ENCODE results near the gene IDH3A.

IDH3A gene

GRCh38 chr15:78159395-78159794 lies 10.2 kb downstream of the IDH3A start:
- FAIRE-seq (no peak), DNase-seq (ENCODE audit: extremely low spot score, insufficient read length, low read depth) (no peak)

GRCh38 chr15:78162038-78162437 lies 12.9 kb downstream of the IDH3A start:
- no peak for FAIRE-seq

GRCh38 chr15:78164010-78164409 lies 14.8 kb downstream of the IDH3A start:
- DNase-seq (ENCODE audit: extremely low spot score, insufficient read length, low read depth) (no peak), FAIRE-seq (no peak)

More at GRCh38 chr15:78162038-78162437, 12.9 kb downstream of the IDH3A start:
- DNase-seq (ENCODE audit: extremely low spot score, insufficient read length, low read depth) = no peak

- DNase-seq (ENCODE audit: extremely low spot score, insufficient read length, low read depth) (no peak), FAIRE-seq (peak; percentile 98)
Measured at GRCh38 chr15:78167227-78167888, 18.2 kb downstream of the IDH3A start.

- DNase-seq (ENCODE audit: extremely low spot score, insufficient read length, low read depth) (no peak), FAIRE-seq (no peak)
Measured at GRCh38 chr15:78168608-78169007, 19.4 kb downstream of the IDH3A start.

GRCh38 chr15:78170848-78171773 lies 21.9 kb downstream of the IDH3A start:
- DNase-seq (ENCODE audit: extremely low spot score, insufficient read length, low read depth) = no peak
- FAIRE-seq = peak; percentile 94

- DNase-seq (ENCODE audit: extremely low spot score, insufficient read length, low read depth) = no peak
- peak; percentile 26 for FAIRE-seq
Measured at GRCh38 chr15:78171864-78172472, 22.8 kb downstream of the IDH3A start.

GRCh38 chr15:78174401-78174800 lies 25.2 kb downstream of the IDH3A start:
- FAIRE-seq (no peak), DNase-seq (ENCODE audit: extremely low spot score, insufficient read length, low read depth) (no peak)

- DNase-seq (ENCODE audit: extremely low spot score, insufficient read length, low read depth) = no peak
- FAIRE-seq = no peak
Measured at GRCh38 chr15:78175330-78175729, 26.2 kb downstream of the IDH3A start.

- FAIRE-seq = peak; percentile 63
- DNase-seq (ENCODE audit: extremely low spot score, insufficient read length, low read depth) = no peak
Measured at GRCh38 chr15:78177447-78177873, 28.3 kb downstream of the IDH3A start.

GRCh38 chr15:78178064-78178463 lies 28.9 kb downstream of the IDH3A start:
- DNase-seq (ENCODE audit: extremely low spot score, insufficient read length, low read depth) = no peak
- FAIRE-seq = no peak

GRCh38 chr15:78179286-78179840 lies 30.2 kb downstream of the IDH3A start:
- DNase-seq (ENCODE audit: extremely low spot score, insufficient read length, low read depth) (no peak), FAIRE-seq (no peak)

GRCh38 chr15:78179906-78180305 lies 30.7 kb downstream of the IDH3A start:
- FAIRE-seq (no peak), DNase-seq (ENCODE audit: extremely low spot score, insufficient read length, low read depth) (no peak)

GRCh38 chr15:78182336-78182700 lies 33.2 kb downstream of the IDH3A start:
- DNase-seq (ENCODE audit: extremely low spot score, insufficient read length, low read depth) = no peak
- FAIRE-seq = no peak

- DNase-seq (ENCODE audit: extremely low spot score, insufficient read length, low read depth) (no peak), FAIRE-seq (no peak)
Measured at GRCh38 chr15:78182821-78183220, 33.7 kb downstream of the IDH3A start.

GRCh38 chr15:78192826-78193594 lies 43.8 kb downstream of the IDH3A start:
- no peak for FAIRE-seq

GRCh38 chr15:78193731-78194567 lies 44.8 kb downstream of the IDH3A start:
- FAIRE-seq (no peak), DNase-seq (ENCODE audit: extremely low spot score, insufficient read length, low read depth) (no peak)

More at GRCh38 chr15:78192826-78193594, 43.8 kb downstream of the IDH3A start:
- no peak for DNase-seq (ENCODE audit: extremely low spot score, insufficient read length, low read depth)

GRCh38 chr15:78194568-78194925 lies 45.4 kb downstream of the IDH3A start:
- DNase-seq (ENCODE audit: extremely low spot score, insufficient read length, low read depth) (no peak), FAIRE-seq (no peak)

GRCh38 chr15:78195735-78196201 lies 46.6 kb downstream of the IDH3A start:
- DNase-seq (ENCODE audit: extremely low spot score, insufficient read length, low read depth) (peak; percentile 66), FAIRE-seq (peak; percentile 94)
